GM12878 (cell line): ENCODE data around the gene GNAQ. TPM values are rescaled to one million over a fixed set of nuclear protein-coding genes. Genes with fewer than 3 reads are reported as not detected.

ENCODE experiments used
- BCLAF1 ChIP-seq: fragments of 450-650 bp; IDR thresholded peaks from 2 replicates; pipeline ENCODE4 v1.6.1; 2017; ENCODE audit warnings: antibody characterized with exemption, mild to moderate bottlenecking, moderate library complexity
- EZH2 ChIP-seq: IDR thresholded peaks from 2 replicates; pipeline ENCODE4 v1.6.1; 2012; ENCODE audit warnings: low read depth, mild to moderate bottlenecking, control low read depth, inconsistent platforms, low read length, borderline replicate concordance; ENCODE audit not compliant: control insufficient read depth
- FOXK2 ChIP-seq: fragments of 450-650 bp; IDR thresholded peaks from 2 replicates; pipeline ENCODE4 v1.6.1; 2017; ENCODE audit warnings: mild to moderate bottlenecking, moderate library complexity
- GATAD2B ChIP-seq: fragments of 450-650 bp; conservative IDR thresholded peaks from 2 replicates; pipeline ENCODE4 v1.6.1; 2017; ENCODE audit warnings: low read depth, mild to moderate bottlenecking, moderate library complexity
- HSF1 ChIP-seq: fragments of 150-350 bp; IDR thresholded peaks from 2 replicates; pipeline ENCODE4 v1.6.1; 2014; ENCODE audit warnings: mild to moderate bottlenecking, low read depth, low read length
- MTA2 ChIP-seq: fragments of 450-650 bp; IDR thresholded peaks from 2 replicates; pipeline ENCODE4 v1.6.1; 2016; ENCODE audit warnings: low read depth, mild to moderate bottlenecking, moderate library complexity
- NFYA ChIP-seq: IDR thresholded peaks from 2 replicates; pipeline ENCODE4 v1.6.1; 2011; ENCODE audit warnings: low read depth, mild to moderate bottlenecking, low read length, improper control_type of control experiment, borderline replicate concordance
- NKRF ChIP-seq: fragments of 450-650 bp; conservative IDR thresholded peaks from 2 replicates; pipeline ENCODE4 v1.6.1; 2017; ENCODE audit warnings: mild to moderate bottlenecking, moderate library complexity
- POU2F2 ChIP-seq: IDR thresholded peaks from 3 replicates; pipeline ENCODE4 v1.6.1; 2011; ENCODE audit warnings: low read depth, mild to moderate bottlenecking, low read length, borderline replicate concordance
- SRF ChIP-seq, 2 experiments: IDR thresholded peaks; 2 replicates each; pipeline ENCODE4 v1.6.1; 2011; ENCODE audit warnings: low read depth in 2 of 2, low read length in 2 of 2, mild to moderate bottlenecking in 1 of 2, moderate library complexity in 1 of 2
- USF1 ChIP-seq: IDR thresholded peaks from 2 replicates; pipeline ENCODE4 v1.6.1; 2011; ENCODE audit warnings: borderline replicate concordance, low read depth, mild to moderate bottlenecking, moderate library complexity, mixed read lengths, low read length; ENCODE audit not compliant: insufficient read depth; ENCODE audit errors: extremely low read length
- YBX1 ChIP-seq: fragments of 450-650 bp; IDR thresholded peaks from 2 replicates; pipeline ENCODE4 v1.6.1; 2016; ENCODE audit warnings: antibody characterized with exemption
- ZBED1 ChIP-seq: IDR thresholded peaks from 2 replicates; pipeline ENCODE4 v1.6.1; 2016; ENCODE audit warnings: borderline replicate concordance
- ZNF24 ChIP-seq: fragments of 450-650 bp; IDR thresholded peaks from 2 replicates; pipeline ENCODE4 v1.6.1; 2017; ENCODE audit warnings: antibody characterized with exemption, mild to moderate bottlenecking
- ZNF622 ChIP-seq: fragments of 450-650 bp; IDR thresholded peaks from 2 replicates; pipeline ENCODE4 v1.6.1; 2017; ENCODE audit warnings: mild to moderate bottlenecking, inconsistent platforms
- polyA plus RNA-seq, 11 experiments: library from polyadenylated mRNA; depleted of rRNA in 4 of 11; unstranded in 6 of 11; stranded (reverse) in 5 of 11; fragments of >200 nt; fragmentation: Nextera tagmentation in 4 of 11; fragmentation: Illumina TruSeq in 1 of 11; extraction: Ambion mirVana in 4 of 11; extraction: Trizol in 1 of 11; gene quantifications; 1 replicate in 1 of 11; 2 replicates in 10 of 11; pipeline versions ENCODE4 v1.2.1 to v1.2.3, GENCODE V29; 2011 to 2016; ENCODE audit warnings: inconsistent platforms in 2 of 11, missing spikeins in 2 of 11, low read depth in 1 of 11
- total RNA-seq, 4 experiments: library from RNA; depleted of rRNA in 3 of 4; stranded (reverse); fragments of >200 nt in 3 of 4; fragmentation: Illumina TruSeq in 1 of 4; extraction: Trizol in 1 of 4; gene quantifications; 2 replicates each; pipeline versions ENCODE4 v1.2.1 to v1.2.3, GENCODE V29; 2013 to 2021
- TF ChIP-seq, protein P1 (sequence below): fragments of 450-650 bp; IDR thresholded peaks from 2 replicates; pipeline ENCODE4 v1.6.1; 2017; ENCODE audit warnings: mild to moderate bottlenecking
- TF ChIP-seq, protein P2 (sequence below): fragments of 450-650 bp; formaldehyde crosslinking; IDR thresholded peaks from 2 replicates; pipeline ENCODE4 v1.4.0; 2020; ENCODE audit warnings: mild to moderate bottlenecking, moderate library complexity

The GNAQ gene
- total and polyA plus RNA-seq, 10 of the 15 experiments (the other 5 are each of a cell fraction or from before 2014, with no cell fraction given) = 0.15 to 47.2 (median 0.49) TPM

DNA sequence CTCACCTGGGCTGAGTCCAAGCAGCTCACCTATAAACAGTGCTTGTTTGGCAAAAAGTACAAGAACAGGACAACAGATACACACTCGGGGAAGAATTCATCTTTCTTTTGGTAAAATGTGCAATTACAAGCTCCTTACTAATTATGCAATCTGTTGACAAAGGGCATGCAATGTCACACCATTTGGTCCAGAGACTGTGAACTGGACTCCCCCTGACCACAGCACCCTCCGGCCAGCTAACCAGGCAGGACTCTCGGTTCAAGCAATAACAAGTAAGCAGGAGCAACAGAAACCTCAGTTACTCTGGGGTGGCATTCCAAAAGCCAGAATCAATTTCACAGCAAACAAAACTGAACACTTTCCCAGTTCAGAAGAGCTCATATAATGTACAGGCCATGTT, 113.8 kb downstream of the GNAQ start (continued):
- TF ChIP-seq EZH2 (no peak), BCLAF1 (no peak), GATAD2B (0 out of 2 replicates have a peak, but pooled peaks have one; percentile 30), POU2F2 (no peak), ZBED1 (no peak), HSF1 (no peak), FOXK2 (no peak), YBX1 (no peak), SRF (IDR thresholded peaks at IDR 0.05; ENCODE audit: low read depth in 2 of 2, low read length in 2 of 2) (no peak), NFYA (no peak), ZNF622 (no peak), ZNF24 (no peak), USF1 (no peak), MTA2 (peak; percentile 76), NKRF (0 out of 2 replicates have a peak, but pooled peaks have one; percentile 29)
- TF ChIP-seq, protein P1, sequence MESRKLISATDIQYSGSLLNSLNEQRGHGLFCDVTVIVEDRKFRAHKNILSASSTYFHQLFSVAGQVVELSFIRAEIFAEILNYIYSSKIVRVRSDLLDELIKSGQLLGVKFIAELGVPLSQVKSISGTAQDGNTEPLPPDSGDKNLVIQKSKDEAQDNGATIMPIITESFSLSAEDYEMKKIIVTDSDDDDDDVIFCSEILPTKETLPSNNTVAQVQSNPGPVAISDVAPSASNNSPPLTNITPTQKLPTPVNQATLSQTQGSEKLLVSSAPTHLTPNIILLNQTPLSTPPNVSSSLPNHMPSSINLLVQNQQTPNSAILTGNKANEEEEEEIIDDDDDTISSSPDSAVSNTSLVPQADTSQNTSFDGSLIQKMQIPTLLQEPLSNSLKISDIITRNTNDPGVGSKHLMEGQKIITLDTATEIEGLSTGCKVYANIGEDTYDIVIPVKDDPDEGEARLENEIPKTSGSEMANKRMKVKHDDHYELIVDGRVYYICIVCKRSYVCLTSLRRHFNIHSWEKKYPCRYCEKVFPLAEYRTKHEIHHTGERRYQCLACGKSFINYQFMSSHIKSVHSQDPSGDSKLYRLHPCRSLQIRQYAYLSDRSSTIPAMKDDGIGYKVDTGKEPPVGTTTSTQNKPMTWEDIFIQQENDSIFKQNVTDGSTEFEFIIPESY = no peak
- TF ChIP-seq, protein P2, sequence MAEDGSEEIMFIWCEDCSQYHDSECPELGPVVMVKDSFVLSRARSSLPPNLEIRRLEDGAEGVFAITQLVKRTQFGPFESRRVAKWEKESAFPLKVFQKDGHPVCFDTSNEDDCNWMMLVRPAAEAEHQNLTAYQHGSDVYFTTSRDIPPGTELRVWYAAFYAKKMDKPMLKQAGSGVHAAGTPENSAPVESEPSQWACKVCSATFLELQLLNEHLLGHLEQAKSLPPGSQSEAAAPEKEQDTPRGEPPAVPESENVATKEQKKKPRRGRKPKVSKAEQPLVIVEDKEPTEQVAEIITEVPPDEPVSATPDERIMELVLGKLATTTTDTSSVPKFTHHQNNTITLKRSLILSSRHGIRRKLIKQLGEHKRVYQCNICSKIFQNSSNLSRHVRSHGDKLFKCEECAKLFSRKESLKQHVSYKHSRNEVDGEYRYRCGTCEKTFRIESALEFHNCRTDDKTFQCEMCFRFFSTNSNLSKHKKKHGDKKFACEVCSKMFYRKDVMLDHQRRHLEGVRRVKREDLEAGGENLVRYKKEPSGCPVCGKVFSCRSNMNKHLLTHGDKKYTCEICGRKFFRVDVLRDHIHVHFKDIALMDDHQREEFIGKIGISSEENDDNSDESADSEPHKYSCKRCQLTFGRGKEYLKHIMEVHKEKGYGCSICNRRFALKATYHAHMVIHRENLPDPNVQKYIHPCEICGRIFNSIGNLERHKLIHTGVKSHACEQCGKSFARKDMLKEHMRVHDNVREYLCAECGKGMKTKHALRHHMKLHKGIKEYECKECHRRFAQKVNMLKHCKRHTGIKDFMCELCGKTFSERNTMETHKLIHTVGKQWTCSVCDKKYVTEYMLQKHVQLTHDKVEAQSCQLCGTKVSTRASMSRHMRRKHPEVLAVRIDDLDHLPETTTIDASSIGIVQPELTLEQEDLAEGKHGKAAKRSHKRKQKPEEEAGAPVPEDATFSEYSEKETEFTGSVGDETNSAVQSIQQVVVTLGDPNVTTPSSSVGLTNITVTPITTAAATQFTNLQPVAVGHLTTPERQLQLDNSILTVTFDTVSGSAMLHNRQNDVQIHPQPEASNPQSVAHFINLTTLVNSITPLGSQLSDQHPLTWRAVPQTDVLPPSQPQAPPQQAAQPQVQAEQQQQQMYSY = no peak
